Measurements from ENCODE around the gene GRIP1. TPM values are rescaled to one million over a fixed set of nuclear protein-coding genes. Genes with fewer than 3 reads are reported as not detected.

The GRIP1 gene
- total and polyA plus RNA-seq, 10 of the 15 experiments (the other 5 are each of a cell fraction or from before 2014, with no cell fraction given), result 0.05 to 0.85 (median 0.50) TPM; not detected in 7

DNA sequence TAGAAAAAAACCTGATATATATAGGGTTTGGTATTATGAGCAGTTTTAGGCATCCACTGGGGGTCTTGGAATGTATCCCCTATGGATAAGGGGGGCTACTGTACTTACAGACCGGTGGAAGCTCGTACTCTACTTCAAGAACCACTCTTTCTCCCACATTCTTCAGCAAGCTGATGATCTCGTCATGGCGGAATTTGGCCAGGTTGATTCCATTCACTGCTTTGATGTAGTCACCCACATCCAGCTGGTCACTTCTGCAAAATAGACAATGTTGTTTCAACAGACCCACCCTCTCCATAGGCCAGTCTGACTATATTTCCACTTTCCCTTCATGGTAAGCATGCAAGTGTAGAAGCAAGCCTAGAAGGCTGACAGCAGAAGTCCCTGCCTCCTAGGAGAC is 139.9 kb downstream of the GRIP1 start:
- no TSS peak for BruUV-seq (replicated peaks)

More for the DNA sequence above, 139.9 kb downstream of the GRIP1 start:
- ChIA-PET SMC1A (ENCODE audit: uncharacterized antibody, unreplicated experiment) (no interaction called here), RAD21 (ENCODE audit: unreplicated experiment) (interaction anchor here (0.7 kb wide), 1 partner anchor 49 kb away, joined by 3 read pairs; no protein-coding TSS in a partner anchor), POLR2A (no interaction called here), CTCF (no interaction called here)
- TF ChIP-seq, protein P1, sequence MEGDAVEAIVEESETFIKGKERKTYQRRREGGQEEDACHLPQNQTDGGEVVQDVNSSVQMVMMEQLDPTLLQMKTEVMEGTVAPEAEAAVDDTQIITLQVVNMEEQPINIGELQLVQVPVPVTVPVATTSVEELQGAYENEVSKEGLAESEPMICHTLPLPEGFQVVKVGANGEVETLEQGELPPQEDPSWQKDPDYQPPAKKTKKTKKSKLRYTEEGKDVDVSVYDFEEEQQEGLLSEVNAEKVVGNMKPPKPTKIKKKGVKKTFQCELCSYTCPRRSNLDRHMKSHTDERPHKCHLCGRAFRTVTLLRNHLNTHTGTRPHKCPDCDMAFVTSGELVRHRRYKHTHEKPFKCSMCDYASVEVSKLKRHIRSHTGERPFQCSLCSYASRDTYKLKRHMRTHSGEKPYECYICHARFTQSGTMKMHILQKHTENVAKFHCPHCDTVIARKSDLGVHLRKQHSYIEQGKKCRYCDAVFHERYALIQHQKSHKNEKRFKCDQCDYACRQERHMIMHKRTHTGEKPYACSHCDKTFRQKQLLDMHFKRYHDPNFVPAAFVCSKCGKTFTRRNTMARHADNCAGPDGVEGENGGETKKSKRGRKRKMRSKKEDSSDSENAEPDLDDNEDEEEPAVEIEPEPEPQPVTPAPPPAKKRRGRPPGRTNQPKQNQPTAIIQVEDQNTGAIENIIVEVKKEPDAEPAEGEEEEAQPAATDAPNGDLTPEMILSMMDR (IDR thresholded peaks at IDR 0.05 in 2 of 3, conservative IDR thresholded peaks at IDR 0.05 in 1 of 3; ENCODE audit: control insufficient read depth in 2 of 3, extremely low read depth in 1 of 3, insufficient read depth in 1 of 3, low read depth in 3 of 3, low read length in 3 of 3), result no peak
- TF ChIP-seq, protein P2, sequence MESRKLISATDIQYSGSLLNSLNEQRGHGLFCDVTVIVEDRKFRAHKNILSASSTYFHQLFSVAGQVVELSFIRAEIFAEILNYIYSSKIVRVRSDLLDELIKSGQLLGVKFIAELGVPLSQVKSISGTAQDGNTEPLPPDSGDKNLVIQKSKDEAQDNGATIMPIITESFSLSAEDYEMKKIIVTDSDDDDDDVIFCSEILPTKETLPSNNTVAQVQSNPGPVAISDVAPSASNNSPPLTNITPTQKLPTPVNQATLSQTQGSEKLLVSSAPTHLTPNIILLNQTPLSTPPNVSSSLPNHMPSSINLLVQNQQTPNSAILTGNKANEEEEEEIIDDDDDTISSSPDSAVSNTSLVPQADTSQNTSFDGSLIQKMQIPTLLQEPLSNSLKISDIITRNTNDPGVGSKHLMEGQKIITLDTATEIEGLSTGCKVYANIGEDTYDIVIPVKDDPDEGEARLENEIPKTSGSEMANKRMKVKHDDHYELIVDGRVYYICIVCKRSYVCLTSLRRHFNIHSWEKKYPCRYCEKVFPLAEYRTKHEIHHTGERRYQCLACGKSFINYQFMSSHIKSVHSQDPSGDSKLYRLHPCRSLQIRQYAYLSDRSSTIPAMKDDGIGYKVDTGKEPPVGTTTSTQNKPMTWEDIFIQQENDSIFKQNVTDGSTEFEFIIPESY (IDR thresholded peaks at IDR 0.05), result no peak
- no peak for TF ChIP-seq SIX5 (IDR thresholded peaks at IDR 0.05; ENCODE audit: low read depth, low read length, severe bottlenecking)
- TF ChIP-seq HCFC1 (IDR thresholded peaks at IDR 0.05; ENCODE audit: low read length), result no peak
- no peak for TF ChIP-seq RUNX3 (IDR thresholded peaks at IDR 0.05; ENCODE audit: low read length)
- no peak for TF ChIP-seq STAT3 (IDR thresholded peaks at IDR 0.05; ENCODE audit: low read depth, low read length)
- intact Hi-C loops (cut with micrococcal nuclease; ENCODE audit: unreplicated experiment) (no loop called here), in situ Hi-C loops (cut with MboI) (no loop called here)
- Histone ChIP-seq H3K79me2 (ENCODE audit: control insufficient read depth, insufficient read depth, low read length) (no peaks in the 10 kb centered on the region), H3K27ac (ENCODE audit: control insufficient read depth, insufficient read depth) (no peak overlapping the region), H3K36me3 (ENCODE audit: control insufficient read depth in 2 of 2, insufficient read depth in 2 of 2, low read length in 1 of 2) (no peaks in the 10 kb centered on the region), H3K4me3 (no peak overlapping the region), H3K9ac (ENCODE audit: control insufficient read depth, insufficient read depth, low read length) (no peak overlapping the region), H2AFZ (ENCODE audit: control insufficient read depth, low read depth, low read length) (no peak overlapping the region), H3K27me3 (replicated peaks in 1 of 2; ENCODE audit: control insufficient read depth in 2 of 2, insufficient read depth in 2 of 2, low read length in 1 of 2) (no peaks in the 10 kb centered on the region), H3K4me1 (ENCODE audit: control insufficient read depth, insufficient read depth, low read length) (no peaks in the 10 kb centered on the region), H3K9me3 (replicated peaks; ENCODE audit: control insufficient read depth, insufficient read depth, low read length) (no peaks in the 10 kb centered on the region), H4K20me1 (ENCODE audit: control insufficient read depth, insufficient read depth) (no peaks in the 10 kb centered on the region), H3K4me2 (ENCODE audit: control insufficient read depth, insufficient read depth) (no peak overlapping the region)
- ATAC-seq, result no peak
- WGBS (ENCODE audit: insufficient coverage, insufficient replicate concordance, low lambda C conversion rate, missing lambda C conversion rate), result 55% methylated on average over 4 of the region's 4 CpGs
- no peak for FAIRE-seq
- DNase-seq (ENCODE audit: low read depth, low spot score), result no peak

Data from GM12878 (cell line).